GM12872 (cell line): ENCODE data around the gene CCDC24.

ENCODE experiments used
- TF ChIP-seq, protein P1 (sequence below): IDR thresholded peaks from 3 replicates; pipeline ENCODE4 v1.5.1; 2011; ENCODE audit warnings: low read depth, mild to moderate bottlenecking, low read length, moderate library complexity; ENCODE audit not compliant: insufficient read depth

CCDC24 gene

DNA sequence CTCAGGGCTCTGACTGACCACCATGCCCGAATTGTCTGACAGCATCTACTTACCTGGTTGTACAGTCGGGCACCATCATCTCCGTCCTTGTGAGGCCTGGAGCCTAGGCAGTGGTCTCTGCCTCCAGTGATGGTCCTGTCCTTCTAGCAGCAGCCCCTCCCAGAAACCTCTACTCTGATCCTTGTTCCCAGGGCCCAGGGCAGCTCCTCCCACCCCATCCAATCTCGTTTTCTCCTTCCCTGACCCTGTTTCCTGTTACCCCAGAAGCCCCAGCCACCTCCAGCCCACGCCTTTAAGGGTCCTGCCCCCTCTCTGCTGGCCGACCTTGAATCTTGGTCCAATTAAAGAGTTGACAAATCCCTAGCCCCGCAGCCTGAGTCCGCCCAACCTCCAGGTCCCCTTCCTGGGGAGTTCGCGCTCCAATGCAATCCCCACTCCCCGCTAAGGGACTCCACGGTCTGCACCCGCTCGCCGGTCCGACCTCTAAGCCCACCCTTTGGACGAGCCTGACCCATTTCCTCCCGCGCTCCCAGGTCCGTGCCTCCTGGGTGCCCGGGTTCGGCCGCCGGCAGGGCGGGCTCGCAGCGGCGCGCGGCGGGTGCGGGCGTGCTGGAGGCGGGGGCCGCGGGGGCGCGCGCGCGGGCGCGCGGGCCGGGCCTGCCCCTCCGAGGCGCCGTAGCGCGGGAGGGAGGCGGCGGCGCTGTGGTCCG is 12.7 kb upstream of the CCDC24 start, which contains the start of gene B4GALT2:
TSS of gene B4GALT2 (plus strand) at position 660 of the 710 bp plus-strand sequence. CDS start 1,951 bp downstream, outside the sequence.
- TF ChIP-seq, protein P1, sequence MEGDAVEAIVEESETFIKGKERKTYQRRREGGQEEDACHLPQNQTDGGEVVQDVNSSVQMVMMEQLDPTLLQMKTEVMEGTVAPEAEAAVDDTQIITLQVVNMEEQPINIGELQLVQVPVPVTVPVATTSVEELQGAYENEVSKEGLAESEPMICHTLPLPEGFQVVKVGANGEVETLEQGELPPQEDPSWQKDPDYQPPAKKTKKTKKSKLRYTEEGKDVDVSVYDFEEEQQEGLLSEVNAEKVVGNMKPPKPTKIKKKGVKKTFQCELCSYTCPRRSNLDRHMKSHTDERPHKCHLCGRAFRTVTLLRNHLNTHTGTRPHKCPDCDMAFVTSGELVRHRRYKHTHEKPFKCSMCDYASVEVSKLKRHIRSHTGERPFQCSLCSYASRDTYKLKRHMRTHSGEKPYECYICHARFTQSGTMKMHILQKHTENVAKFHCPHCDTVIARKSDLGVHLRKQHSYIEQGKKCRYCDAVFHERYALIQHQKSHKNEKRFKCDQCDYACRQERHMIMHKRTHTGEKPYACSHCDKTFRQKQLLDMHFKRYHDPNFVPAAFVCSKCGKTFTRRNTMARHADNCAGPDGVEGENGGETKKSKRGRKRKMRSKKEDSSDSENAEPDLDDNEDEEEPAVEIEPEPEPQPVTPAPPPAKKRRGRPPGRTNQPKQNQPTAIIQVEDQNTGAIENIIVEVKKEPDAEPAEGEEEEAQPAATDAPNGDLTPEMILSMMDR = no peak

DNA sequence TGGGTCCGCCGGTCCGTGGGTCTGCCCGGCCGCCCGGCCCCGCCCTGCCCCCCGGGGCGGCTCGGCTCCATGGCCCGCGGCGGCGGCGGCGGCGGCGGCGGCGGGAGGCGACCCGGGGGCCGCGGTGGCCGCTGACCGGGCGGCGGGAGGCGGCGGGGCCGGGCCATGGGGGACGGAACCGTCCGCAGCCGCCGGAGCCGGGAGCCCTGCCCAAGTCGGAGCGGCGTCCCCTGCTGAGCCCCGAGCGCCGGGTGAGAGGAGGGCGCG is 12.2 kb upstream of the CCDC24 start:
- TF ChIP-seq, protein P1 = no peak

DNA sequence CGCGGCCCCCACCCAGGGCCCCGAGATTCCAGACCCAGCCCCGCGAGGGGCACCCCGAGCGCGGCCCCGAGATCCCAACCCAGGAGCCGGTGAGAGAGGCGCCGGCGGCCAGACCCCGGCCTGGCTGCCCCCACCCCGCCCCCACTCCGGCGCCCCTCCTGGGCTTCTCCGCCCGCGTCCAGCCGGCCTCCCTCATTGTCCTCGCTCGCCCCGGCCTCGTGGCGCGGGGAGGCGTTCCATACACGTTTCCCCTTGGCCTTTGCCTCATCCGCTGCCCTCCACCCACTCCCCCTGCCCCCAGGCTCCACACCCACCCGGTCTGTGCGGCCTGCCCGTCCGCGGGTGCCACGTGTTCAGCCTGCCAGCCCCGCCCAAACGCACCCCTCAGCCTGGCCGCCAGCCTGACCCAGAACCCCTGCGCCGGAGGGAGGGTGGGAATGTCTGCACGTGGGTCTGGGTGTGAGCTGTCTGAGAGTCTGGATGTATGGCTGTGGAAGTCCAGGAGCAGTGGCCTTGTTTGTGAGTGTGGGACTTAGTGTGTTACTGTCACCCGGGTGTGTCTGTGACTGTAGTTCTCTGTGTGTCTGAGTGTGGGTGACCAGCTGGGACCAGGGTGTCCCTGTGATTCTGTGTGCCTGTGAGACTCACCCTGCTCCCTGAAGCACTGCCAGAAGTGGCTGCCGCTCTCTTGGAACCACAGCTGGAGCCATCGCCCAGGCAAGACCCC is 11.7 kb upstream of the CCDC24 start:
- TF ChIP-seq, protein P1 = no peak

DNA sequence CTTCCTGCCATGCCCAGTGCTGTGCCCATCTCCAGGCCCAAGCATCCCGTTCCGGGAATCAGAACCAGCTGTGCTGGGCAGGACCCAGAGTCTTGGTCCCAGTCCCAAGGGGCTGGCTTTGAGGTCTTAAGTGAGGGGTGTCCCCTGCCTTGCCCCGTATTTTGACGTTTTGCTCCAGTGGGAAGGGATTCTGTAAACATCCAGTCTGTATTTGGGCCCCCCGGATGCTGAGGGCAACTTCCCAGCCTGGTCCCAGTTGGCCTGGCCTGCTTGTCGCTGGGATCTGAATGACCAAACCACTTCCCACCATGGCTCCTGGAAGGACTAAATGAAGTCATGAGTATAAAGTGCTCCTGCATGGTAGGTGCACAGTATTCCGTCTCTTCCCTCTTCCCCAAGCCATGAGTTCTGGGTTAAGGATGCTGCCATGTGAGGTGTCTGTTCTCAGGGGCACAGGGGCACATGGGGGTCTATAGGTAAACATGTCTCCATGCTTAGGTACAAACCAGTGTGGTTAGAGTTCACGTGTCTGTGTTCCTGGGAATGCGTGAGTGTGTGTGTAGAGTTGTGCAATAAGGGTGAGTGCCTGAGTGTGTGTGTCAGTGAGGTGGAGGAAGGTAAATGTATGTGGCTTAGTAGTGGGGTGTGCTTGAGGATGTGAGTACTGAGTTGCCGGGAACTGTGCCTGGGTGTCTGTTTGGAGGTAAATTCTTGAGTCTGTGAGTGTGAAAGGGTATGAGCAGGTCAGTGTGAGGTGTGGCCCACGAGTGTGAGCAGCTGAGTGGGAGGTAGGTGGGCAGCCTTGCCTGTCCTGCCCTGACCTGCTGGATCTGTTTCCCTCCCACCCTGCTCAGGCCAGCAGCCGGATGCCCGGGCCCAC is 10.9 kb upstream of the CCDC24 start:
- TF ChIP-seq, protein P1 = no peak

DNA sequence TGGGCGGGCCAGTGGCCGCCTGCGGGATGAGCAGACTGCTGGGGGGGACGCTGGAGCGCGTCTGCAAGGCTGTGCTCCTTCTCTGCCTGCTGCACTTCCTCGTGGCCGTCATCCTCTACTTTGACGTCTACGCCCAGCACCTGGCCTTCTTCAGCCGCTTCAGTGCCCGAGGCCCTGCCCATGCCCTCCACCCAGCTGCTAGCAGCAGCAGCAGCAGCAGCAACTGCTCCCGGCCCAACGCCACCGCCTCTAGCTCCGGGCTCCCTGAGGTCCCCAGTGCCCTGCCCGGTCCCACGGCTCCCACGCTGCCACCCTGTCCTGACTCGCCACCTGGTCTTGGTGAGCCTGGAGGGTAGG is 10.3 kb upstream of the CCDC24 start:
- TF ChIP-seq, protein P1 = no peak

DNA sequence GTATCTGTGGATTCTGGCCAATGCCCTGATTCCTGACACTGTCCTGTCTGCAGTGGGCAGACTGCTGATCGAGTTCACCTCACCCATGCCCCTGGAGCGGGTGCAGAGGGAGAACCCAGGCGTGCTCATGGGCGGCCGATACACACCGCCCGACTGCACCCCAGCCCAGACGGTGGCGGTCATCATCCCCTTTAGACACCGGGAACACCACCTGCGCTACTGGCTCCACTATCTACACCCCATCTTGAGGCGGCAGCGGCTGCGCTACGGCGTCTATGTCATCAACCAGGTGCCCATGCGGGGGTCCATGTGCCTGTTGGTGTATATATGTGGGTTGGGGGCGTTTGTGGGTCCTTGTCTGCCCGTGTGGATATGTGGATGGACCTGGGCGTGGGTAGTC is 9.8 kb upstream of the CCDC24 start:
- TF ChIP-seq, protein P1 = no peak

DNA sequence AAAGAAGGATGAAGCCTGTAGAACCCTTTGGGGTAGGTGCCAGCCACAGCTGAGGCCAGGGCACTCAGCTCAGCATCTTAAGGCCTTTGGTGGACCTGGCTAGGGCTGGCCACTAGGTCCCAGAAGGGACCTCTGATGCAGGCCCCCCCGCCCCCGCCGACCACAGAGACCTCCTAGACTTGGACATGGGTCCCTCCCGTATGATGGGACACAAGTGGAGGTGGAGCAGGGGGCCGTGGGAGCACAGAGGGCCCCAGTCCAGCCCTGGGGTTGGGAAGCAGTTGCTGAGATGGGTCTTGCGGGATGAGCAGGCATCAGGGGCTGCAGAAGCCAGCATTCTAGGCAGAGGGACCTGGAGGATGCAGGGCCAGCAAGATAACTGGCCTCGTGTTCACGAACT is 9.2 kb upstream of the CCDC24 start:
- TF ChIP-seq, protein P1 = no peak
